HepG2 (cell line): Measurements from ENCODE around the gene ZBTB22. TPM values are rescaled to one million over a fixed set of nuclear protein-coding genes. Genes with fewer than 3 reads are reported as not detected.

Source experiments
- EEA1 ChIP-seq: sonication (generic); formaldehyde crosslinking; IDR thresholded peaks from 2 replicates; pipeline ENCODE4 v1.5.1; 2020; ENCODE audit warnings: mild to moderate bottlenecking, missing genetic modification reagents, borderline replicate concordance
- ELF4 ChIP-seq: sonication (generic); formaldehyde crosslinking; IDR thresholded peaks from 2 replicates; pipeline ENCODE4 v1.5.0; 2020; ENCODE audit warnings: missing genetic modification reagents, mild to moderate bottlenecking, moderate library complexity, borderline replicate concordance
- KDM3A ChIP-seq: IDR thresholded peaks from 2 replicates; pipeline ENCODE4 v1.6.1; 2018; ENCODE audit warnings: low read depth, missing compliant biosample characterization
- MTA1 ChIP-seq: sonication (generic); formaldehyde crosslinking; IDR thresholded peaks from 2 replicates; pipeline ENCODE4 v1.4.0; 2020; ENCODE audit warnings: missing genetic modification reagents, mild to moderate bottlenecking, borderline replicate concordance
- NCOA2 ChIP-seq: sonication (generic); formaldehyde crosslinking; IDR thresholded peaks from 2 replicates; pipeline ENCODE4 v1.8.0; 2022; ENCODE audit warnings: inconsistent platforms
- RAD51 ChIP-seq: fragments of 450-650 bp; IDR thresholded peaks from 2 replicates; pipeline ENCODE4 v1.6.1; 2016; ENCODE audit warnings: borderline replicate concordance
- TBX2 ChIP-seq: sonication (generic); formaldehyde crosslinking; IDR thresholded peaks from 2 replicates; pipeline ENCODE4 v1.5.0; 2020; ENCODE audit warnings: missing genetic modification reagents, mild to moderate bottlenecking, borderline replicate concordance
- TCF7 ChIP-seq: sonication (generic); IDR thresholded peaks from 2 replicates; pipeline ENCODE4 v1.6.1; 2016; ENCODE audit warnings: antibody characterized with exemption, low read depth
- ZNF253 ChIP-seq: sonication (generic); formaldehyde crosslinking; IDR thresholded peaks from 2 replicates; pipeline ENCODE4 v1.8.0; 2022; ENCODE audit warnings: mild to moderate bottlenecking, missing genetic modification reagents, borderline replicate concordance
- ZNF501 ChIP-seq: sonication (generic); formaldehyde crosslinking; IDR thresholded peaks from 2 replicates; pipeline ENCODE4 v1.5.1; 2020; ENCODE audit warnings: mild to moderate bottlenecking, moderate library complexity, missing genetic modification reagents
- ZNF615 ChIP-seq: sonication (generic); formaldehyde crosslinking; IDR thresholded peaks from 2 replicates; pipeline ENCODE4 v1.5.0; 2020; ENCODE audit warnings: mild to moderate bottlenecking, missing genetic modification reagents, borderline replicate concordance
- ZNF792 ChIP-seq: IDR thresholded peaks from 2 replicates; pipeline ENCODE4 v1.6.1; 2016
- ZSCAN31 ChIP-seq: sonication (generic); formaldehyde crosslinking; IDR thresholded peaks from 2 replicates; pipeline ENCODE4 v1.5.0; 2020; ENCODE audit warnings: low read depth, mild to moderate bottlenecking, missing genetic modification reagents
- polyA plus RNA-seq, 8 experiments: library from polyadenylated mRNA; depleted of rRNA in 3 of 8; stranded (reverse) in 7 of 8; unstranded in 1 of 8; fragments of >200 nt; fragmentation: Illumina TruSeq in 4 of 8; extraction: Trizol in 4 of 8; gene quantifications; 2 replicates each; pipeline versions ENCODE4 v1.2.1 to v1.2.3, GENCODE V29; 2011 to 2016; ENCODE audit warnings: low read depth in 4 of 8, missing spikeins in 1 of 8, mixed read lengths in 1 of 8; ENCODE audit not compliant: insufficient read depth in 1 of 8
- total RNA-seq, 5 experiments: library from RNA; depleted of rRNA; stranded (reverse); fragments of >200 nt; fragmentation: Illumina TruSeq; extraction: Trizol; gene quantifications; 2 replicates each; pipeline ENCODE4 v1.2.3, GENCODE V29; 2016; ENCODE audit warnings: low read depth in 1 of 5
- TF ChIP-seq, protein P1 (sequence below): IDR thresholded peaks from 2 replicates; pipeline ENCODE4 v1.6.1; 2016; ENCODE audit warnings: missing biosample characterization, missing genetic modification reagents, low read depth
- TF ChIP-seq, protein P2 (sequence below): sonication (generic); IDR thresholded peaks from 2 replicates; pipeline ENCODE4 v1.6.1; 2016; ENCODE audit warnings: low read depth, borderline replicate concordance
- TF ChIP-seq, protein P3 (sequence below): sonication (generic); formaldehyde crosslinking; IDR thresholded peaks from 2 replicates; pipeline ENCODE4 v1.8.0; 2022; ENCODE audit warnings: missing genetic modification reagents, low read depth, mild to moderate bottlenecking, borderline replicate concordance
- TF ChIP-seq, protein P4 (sequence below): sonication (generic); formaldehyde crosslinking; IDR thresholded peaks from 2 replicates; pipeline ENCODE4 v1.4.0; 2020; ENCODE audit warnings: mild to moderate bottlenecking, missing genetic modification reagents
- TF ChIP-seq, protein P5 (sequence below), 2 experiments: fragments of 450-650 bp in 1 of 2; sonication (generic) in 1 of 2; formaldehyde crosslinking; IDR thresholded peaks; 2 replicates each; pipeline versions ENCODE4 v1.5.0 to v1.8.0; 2020 to 2022; ENCODE audit warnings: mild to moderate bottlenecking in 1 of 2, missing genetic modification reagents in 1 of 2

Gene ZBTB22
- total and polyA plus RNA-seq, 2 of the 13 experiments (the other 11 are each of a cell fraction or from before 2014, with no cell fraction given): 8.0 to 10.6 TPM

DNA sequence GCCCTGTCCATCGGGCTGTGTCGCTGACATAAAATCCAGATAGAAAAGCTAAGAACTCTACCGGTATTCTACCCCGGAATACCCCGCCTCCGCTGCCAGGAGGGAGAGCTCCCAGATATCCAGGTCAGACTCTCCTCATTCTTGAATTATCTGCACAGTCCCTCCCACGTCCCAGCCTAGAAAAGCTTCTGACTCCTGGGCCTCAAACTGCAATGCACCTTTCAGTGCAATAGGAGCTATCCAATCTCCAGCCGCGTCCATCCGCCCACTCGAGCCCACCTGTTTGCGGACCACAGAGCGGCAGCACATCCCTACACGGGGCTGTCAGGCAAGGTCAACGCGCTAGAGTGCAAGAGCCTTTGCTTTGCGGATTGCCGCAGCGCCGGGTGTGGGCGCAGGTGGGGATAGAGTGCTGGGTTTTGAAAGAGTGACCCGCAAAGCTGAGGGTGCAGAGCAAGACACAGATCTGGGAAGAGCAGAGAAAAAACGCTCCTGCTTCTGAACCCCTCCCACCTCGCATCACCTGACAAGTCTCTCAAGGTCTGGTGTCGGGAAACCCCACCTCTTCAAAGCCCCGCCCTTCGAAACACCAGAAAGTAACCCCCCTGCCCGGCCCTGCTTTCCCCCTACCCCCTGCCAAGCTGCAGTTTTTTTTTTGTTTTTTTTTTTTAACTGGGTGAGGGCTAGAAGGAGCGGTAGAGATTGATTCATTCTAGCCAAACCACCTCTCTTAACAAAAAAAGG, 5.0 kb downstream of the ZBTB22 start (continued):
- TF ChIP-seq, protein P1, sequence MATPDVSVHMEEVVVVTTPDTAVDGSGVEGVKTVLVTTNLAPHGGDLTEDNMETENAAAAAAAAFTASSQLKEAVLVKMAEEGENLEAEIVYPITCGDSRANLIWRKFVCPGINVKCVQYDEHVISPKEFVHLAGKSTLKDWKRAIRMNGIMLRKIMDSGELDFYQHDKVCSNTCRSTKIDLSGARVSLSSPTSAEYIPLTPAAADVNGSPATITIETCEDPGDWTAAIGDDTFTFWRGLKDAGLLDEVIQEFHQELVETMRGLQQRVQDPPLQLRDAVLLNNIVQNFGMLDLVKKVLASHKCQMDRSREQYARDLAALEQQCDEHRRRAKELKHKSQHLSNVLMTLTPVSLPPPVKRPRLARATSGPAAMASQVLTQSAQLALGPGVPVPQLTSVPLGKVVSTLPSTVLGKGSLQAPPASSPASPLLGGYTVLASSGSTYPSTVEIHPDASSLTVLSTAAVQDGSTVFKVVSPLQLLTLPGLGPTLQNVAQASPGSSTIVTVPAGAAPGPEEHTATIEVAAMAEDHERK (CRISPR knock-in tag): peak; percentile 17; the same call in 1 of the 2 replicates
- no peak for TF ChIP-seq ZNF253
- peak; percentile 48; the same call in 1 of the 2 replicates for TF ChIP-seq KDM3A (CRISPR knock-in tag)
- TF ChIP-seq TBX2: peak; percentile 72; the same call in 1 of the 2 replicates
- peak; percentile 16; the same call in 1 of the 2 replicates for TF ChIP-seq NCOA2 (CRISPR knock-in tag)
- no peak for TF ChIP-seq ZNF615 (CRISPR knock-in tag)
- TF ChIP-seq, protein P2, sequence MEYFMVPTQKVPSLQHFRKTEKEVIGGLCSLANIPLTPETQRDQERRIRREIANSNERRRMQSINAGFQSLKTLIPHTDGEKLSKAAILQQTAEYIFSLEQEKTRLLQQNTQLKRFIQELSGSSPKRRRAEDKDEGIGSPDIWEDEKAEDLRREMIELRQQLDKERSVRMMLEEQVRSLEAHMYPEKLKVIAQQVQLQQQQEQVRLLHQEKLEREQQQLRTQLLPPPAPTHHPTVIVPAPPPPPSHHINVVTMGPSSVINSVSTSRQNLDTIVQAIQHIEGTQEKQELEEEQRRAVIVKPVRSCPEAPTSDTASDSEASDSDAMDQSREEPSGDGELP: peak; percentile 28; the same call in 1 of the 2 replicates
- TF ChIP-seq, protein P3, sequence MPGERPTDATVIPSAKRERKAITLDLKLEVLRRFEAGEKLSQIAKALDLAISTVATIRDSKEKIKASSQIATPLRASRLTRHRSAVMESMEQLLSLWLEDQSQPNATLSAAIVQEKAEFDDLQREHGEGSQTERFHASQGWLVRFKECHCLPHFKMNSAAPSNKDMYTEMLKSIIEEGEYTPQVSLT (CRISPR knock-in tag): no peak
- TF ChIP-seq, protein P4, sequence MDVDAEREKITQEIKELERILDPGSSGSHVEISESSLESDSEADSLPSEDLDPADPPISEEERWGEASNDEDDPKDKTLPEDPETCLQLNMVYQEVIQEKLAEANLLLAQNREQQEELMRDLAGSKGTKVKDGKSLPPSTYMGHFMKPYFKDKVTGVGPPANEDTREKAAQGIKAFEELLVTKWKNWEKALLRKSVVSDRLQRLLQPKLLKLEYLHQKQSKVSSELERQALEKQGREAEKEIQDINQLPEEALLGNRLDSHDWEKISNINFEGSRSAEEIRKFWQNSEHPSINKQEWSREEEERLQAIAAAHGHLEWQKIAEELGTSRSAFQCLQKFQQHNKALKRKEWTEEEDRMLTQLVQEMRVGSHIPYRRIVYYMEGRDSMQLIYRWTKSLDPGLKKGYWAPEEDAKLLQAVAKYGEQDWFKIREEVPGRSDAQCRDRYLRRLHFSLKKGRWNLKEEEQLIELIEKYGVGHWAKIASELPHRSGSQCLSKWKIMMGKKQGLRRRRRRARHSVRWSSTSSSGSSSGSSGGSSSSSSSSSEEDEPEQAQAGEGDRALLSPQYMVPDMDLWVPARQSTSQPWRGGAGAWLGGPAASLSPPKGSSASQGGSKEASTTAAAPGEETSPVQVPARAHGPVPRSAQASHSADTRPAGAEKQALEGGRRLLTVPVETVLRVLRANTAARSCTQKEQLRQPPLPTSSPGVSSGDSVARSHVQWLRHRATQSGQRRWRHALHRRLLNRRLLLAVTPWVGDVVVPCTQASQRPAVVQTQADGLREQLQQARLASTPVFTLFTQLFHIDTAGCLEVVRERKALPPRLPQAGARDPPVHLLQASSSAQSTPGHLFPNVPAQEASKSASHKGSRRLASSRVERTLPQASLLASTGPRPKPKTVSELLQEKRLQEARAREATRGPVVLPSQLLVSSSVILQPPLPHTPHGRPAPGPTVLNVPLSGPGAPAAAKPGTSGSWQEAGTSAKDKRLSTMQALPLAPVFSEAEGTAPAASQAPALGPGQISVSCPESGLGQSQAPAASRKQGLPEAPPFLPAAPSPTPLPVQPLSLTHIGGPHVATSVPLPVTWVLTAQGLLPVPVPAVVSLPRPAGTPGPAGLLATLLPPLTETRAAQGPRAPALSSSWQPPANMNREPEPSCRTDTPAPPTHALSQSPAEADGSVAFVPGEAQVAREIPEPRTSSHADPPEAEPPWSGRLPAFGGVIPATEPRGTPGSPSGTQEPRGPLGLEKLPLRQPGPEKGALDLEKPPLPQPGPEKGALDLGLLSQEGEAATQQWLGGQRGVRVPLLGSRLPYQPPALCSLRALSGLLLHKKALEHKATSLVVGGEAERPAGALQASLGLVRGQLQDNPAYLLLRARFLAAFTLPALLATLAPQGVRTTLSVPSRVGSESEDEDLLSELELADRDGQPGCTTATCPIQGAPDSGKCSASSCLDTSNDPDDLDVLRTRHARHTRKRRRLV (CRISPR knock-in tag): no peak
- TF ChIP-seq ELF4 (CRISPR knock-in tag): no peak
- peak; percentile 47 for TF ChIP-seq MTA1 (CRISPR knock-in tag)
- TF ChIP-seq, protein P5, sequence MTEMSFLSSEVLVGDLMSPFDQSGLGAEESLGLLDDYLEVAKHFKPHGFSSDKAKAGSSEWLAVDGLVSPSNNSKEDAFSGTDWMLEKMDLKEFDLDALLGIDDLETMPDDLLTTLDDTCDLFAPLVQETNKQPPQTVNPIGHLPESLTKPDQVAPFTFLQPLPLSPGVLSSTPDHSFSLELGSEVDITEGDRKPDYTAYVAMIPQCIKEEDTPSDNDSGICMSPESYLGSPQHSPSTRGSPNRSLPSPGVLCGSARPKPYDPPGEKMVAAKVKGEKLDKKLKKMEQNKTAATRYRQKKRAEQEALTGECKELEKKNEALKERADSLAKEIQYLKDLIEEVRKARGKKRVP (CRISPR knock-in tag; IDR thresholded peaks at IDR 0.05): peak in 1 of 2 experiments; percentile 42; a peak in 1 of 4 replicates
- no peak for TF ChIP-seq RAD51
- TF ChIP-seq ZNF792 (CRISPR knock-in tag): peak; percentile 68; the same call in 1 of the 2 replicates
- no peak for TF ChIP-seq EEA1
- peak; percentile 39; the same call in 1 of the 2 replicates for TF ChIP-seq TCF7
- TF ChIP-seq ZNF501 (CRISPR knock-in tag): peak; percentile 44; the same call in 1 of the 2 replicates
- TF ChIP-seq ZSCAN31 (CRISPR knock-in tag): peak; percentile 40; the same call in 1 of the 2 replicates
